HFFc6 (cell line): ENCODE results near the gene PGM2. TPM values are rescaled to one million over a fixed set of nuclear protein-coding genes. Genes with fewer than 3 reads are reported as not detected.
A peak's percentile ranks its signal among the peaks of the same experiment; 100 is the strongest.

Experiments
- DNase-seq: peaks from one replicate; pipeline ENCODE4 v3.0.0-alpha.2; 2018
- H3K27ac Mint-ChIP-seq: 2 replicates; pipeline ENCODE4 v1.8.0; 2020; ENCODE audit warnings: mild to moderate bottlenecking, mixed read lengths
- H3K27me3 Mint-ChIP-seq: 2 replicates; pipeline ENCODE4 v1.8.0; 2021; ENCODE audit warnings: mild to moderate bottlenecking, moderate library complexity, mixed read lengths; ENCODE audit not compliant: insufficient read depth
- H3K36me3 Mint-ChIP-seq: 2 replicates; pipeline ENCODE4 v1.8.0; 2021; ENCODE audit warnings: low read depth, mixed read lengths
- H3K4me1 Mint-ChIP-seq: 2 replicates; pipeline ENCODE4 v1.8.0; 2020; ENCODE audit warnings: low read depth, mixed read lengths
- H3K4me3 Mint-ChIP-seq: 2 replicates; pipeline ENCODE4 v1.8.0; 2020; ENCODE audit warnings: mild to moderate bottlenecking, moderate library complexity, mixed read lengths
- H3K9me3 Mint-ChIP-seq: 2 replicates; pipeline ENCODE4 v1.8.0; 2020; ENCODE audit warnings: mild to moderate bottlenecking, mixed read lengths
- total RNA-seq, 6 experiments: library from RNA; stranded (reverse); fragmentation: NEBNext Ultra II Directional; extraction: Animal tissue kit (Norgen Biotek cat#: 25700); gene quantifications; 2 replicates in 1 of 6; 3 replicates in 5 of 6; pipeline ENCODE4 v1.2.3, GENCODE V29; 2021
- TF ChIP-seq, protein P1 (sequence below): fragments of 200-600 bp; sonication (generic); IDR thresholded peaks from 2 replicates; pipeline ENCODE4 v1.5.0; 2021; ENCODE audit warnings: antibody characterized with exemption, mild to moderate bottlenecking

PGM2 gene
- total RNA-seq, 6 experiments from 2014 or later: 38.8 to 47.0 (median 45.0) TPM

DNA sequence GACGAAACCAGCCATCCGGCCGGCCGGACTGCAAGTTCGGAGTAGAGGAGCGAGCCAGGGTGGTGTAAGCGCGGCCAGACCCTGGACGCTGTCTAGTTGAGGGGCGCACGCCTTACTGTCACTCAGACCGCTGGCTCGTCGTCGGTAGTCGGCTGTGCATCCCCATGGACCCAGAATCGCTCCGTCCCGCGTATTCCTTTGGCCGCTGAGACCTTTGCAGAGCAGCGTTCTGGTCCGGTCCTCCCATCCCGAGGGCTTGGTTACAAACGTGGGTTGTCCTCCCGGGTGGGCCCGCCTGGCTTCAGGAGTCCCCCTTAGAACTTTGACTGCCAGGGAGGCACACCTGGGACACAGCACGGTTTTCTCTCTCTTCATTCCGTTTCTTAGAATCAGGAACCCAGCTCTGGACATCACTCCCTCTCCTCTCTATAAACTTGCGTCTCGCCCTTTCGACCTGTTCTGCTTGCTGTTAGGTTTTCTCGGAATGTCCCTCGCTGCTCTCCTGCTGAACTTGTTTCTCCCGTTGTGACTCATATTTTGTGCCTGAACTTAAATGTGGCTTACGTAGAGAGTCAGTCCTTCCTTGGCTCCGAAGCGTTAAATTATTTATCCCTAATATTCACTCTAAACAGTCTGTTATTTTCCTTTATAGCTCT is 672 bp downstream of the PGM2 start:
- Mint-ChIP-seq H3K9me3 (no peaks in the 10 kb centered on the region), H3K27ac (peak overlapping the region; percentile 93), H3K4me3 (peak overlapping the region; percentile 96), H3K27me3 (peaks cover 6% of the 10 kb centered on the region; the same call in 1 of the 2 replicates), H3K36me3 (peaks cover 25% of the 10 kb centered on the region), H3K4me1 (peaks cover 29% of the 10 kb centered on the region)
- TF ChIP-seq, protein P1, sequence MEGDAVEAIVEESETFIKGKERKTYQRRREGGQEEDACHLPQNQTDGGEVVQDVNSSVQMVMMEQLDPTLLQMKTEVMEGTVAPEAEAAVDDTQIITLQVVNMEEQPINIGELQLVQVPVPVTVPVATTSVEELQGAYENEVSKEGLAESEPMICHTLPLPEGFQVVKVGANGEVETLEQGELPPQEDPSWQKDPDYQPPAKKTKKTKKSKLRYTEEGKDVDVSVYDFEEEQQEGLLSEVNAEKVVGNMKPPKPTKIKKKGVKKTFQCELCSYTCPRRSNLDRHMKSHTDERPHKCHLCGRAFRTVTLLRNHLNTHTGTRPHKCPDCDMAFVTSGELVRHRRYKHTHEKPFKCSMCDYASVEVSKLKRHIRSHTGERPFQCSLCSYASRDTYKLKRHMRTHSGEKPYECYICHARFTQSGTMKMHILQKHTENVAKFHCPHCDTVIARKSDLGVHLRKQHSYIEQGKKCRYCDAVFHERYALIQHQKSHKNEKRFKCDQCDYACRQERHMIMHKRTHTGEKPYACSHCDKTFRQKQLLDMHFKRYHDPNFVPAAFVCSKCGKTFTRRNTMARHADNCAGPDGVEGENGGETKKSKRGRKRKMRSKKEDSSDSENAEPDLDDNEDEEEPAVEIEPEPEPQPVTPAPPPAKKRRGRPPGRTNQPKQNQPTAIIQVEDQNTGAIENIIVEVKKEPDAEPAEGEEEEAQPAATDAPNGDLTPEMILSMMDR: peak; percentile 6; the same call in 1 of the 2 replicates
- DNase-seq: peak; percentile 44

DNA sequence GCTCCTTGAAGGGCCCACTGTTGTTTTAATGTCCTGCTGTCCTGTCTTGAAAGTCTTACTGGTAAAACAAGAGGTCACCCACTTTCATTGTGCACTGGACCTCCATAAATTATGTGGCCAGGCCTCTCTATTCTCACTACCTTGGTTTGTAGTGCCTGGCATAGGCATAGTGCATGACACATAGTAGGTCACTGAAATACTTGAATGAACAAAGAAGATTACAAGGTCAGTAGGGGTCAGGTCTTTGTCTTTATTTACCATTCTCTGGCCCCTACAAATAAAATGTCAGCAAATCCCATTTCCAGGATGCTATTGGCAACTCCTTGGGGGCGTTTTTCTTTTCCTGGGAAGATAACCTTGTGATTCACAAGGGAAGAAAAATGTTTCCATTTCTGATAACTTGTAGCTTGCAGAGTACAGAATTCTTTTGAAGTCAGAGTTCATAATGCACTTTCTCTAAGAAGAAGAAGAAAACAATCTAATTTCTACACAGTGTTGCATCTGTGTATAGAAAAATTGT is 1.4 kb downstream of the PGM2 start:
- peaks cover 30% of the 10 kb centered on the region for H3K36me3 Mint-ChIP-seq
- DNase-seq: no peak
- H3K4me3 Mint-ChIP-seq: peak overlapping the region; percentile 96
- no peaks in the 10 kb centered on the region for H3K9me3 Mint-ChIP-seq
- H3K4me1 Mint-ChIP-seq: peaks cover 29% of the 10 kb centered on the region
- TF ChIP-seq, protein P1: no peak
- H3K27ac Mint-ChIP-seq: peak overlapping the region; percentile 93
- peaks cover 3% of the 10 kb centered on the region; the same call in 1 of the 2 replicates for H3K27me3 Mint-ChIP-seq

DNA sequence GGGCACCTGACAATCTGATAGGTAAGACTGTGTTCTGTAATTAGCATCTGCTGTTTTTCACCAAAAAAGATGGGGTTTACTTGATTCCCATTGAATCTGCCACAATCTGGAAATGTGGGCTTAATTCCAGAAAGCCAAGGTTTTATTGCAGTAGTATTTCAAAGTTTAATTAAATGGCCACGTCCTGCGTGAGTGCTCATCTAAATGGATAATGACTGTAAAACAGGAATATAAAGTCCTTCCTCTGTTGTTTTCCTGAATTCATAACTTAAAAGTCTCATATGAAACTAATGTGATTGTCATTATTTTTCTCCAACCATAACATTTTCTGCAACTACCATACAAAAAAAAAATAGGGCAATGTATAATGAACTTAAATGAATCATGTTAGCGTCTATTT is 2.4 kb downstream of the PGM2 start:
- peaks cover 3% of the 10 kb centered on the region; the same call in 1 of the 2 replicates for H3K27me3 Mint-ChIP-seq
- no peaks in the 10 kb centered on the region for H3K9me3 Mint-ChIP-seq
- H3K4me1 Mint-ChIP-seq: peaks cover 29% of the 10 kb centered on the region
- DNase-seq: no peak
- TF ChIP-seq, protein P1: no peak
- H3K27ac Mint-ChIP-seq: no peak overlapping the region
- H3K36me3 Mint-ChIP-seq: peaks cover 30% of the 10 kb centered on the region
- H3K4me3 Mint-ChIP-seq: peak overlapping the region; percentile 96

DNA sequence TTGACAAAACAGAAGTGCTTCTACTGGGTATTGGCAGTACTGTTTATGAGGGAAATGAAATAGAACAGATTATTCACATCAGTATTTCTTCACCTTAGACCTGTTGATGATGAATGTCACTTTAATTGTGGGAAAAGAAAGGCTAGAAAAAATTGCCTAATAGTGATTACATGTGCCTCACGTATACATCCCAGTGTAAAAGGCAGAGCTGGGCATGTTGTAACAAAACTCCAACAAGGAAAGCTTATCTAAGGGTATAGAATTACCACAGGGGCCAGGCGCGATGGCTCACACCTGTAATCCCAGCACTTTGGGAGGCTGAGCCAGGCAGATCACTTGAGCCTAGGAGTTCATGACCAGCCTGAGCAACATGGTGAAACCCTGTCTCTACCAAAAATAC is 4.2 kb downstream of the PGM2 start:
- peaks cover 40% of the 10 kb centered on the region for H3K36me3 Mint-ChIP-seq
- H3K27ac Mint-ChIP-seq: no peak overlapping the region

DNA sequence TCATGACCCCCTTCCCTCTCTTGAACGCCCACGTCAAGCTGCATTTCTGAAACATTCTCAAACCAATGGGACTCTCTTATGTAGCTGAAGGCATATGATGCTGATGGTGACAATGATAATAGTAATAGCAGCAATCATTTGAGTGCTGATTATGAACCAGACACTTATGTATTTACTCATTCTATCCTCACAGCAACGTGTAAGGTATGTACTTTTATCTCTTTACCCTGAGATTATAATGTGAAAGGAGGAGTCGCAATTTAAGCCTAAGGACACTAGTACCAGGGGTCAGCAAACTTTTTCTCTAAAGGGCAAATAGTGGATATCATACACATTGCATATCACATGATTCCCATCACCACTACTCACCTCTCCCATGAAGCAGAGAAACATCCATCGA is 8.5 kb downstream of the PGM2 start:
- H3K27me3 Mint-ChIP-seq: no peaks in the 10 kb centered on the region
- no peaks in the 10 kb centered on the region for H3K9me3 Mint-ChIP-seq
- no peak overlapping the region for H3K27ac Mint-ChIP-seq
- H3K36me3 Mint-ChIP-seq: peaks cover 66% of the 10 kb centered on the region
- TF ChIP-seq, protein P1: no peak
- no peak overlapping the region for H3K4me3 Mint-ChIP-seq
- DNase-seq: no peak
- H3K4me1 Mint-ChIP-seq: peaks cover 36% of the 10 kb centered on the region

More for the DNA sequence above, 4.2 kb downstream of the PGM2 start:
- Mint-ChIP-seq H3K9me3 (no peaks in the 10 kb centered on the region), H3K4me3 (no peak overlapping the region), H3K27me3 (peaks cover 3% of the 10 kb centered on the region; the same call in 1 of the 2 replicates), H3K4me1 (peaks cover 22% of the 10 kb centered on the region)
- no peak for DNase-seq
- TF ChIP-seq, protein P1: no peak
